ENCODE results near the gene IGFL1.
"Not testable (repeated sequence)": the region's sequence is repeated elsewhere in the genome, so short reads cannot be mapped to it uniquely, and the experiment has no call there.

The IGFL1 gene

DNA sequence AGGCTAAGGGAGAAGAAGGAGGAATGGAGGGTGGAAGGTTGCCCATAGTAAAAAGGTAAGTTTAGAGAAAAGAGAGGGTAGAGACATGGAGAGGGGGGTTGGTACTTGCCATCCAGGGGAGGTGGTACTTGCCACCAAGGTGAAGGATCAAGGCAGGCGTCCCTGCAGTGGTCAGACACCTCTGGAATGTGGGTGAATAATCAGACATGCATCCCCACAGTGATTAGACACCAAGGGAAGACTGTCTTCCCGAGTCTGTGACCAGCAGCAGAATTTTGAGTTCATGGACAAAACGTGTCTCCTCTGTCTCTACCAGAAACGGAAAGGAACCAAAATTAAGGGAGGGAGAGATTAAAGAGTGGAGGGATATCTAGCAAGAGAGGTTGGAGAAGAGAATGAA is 27.1 kb upstream of the IGFL1 start:
- no peak for DNase-seq (ENCODE audit: low read depth in 2 of 2)

GRCh38 chr19:46202872-46203860 is 26.4 kb upstream of the IGFL1 start:
- no peak for DNase-seq (ENCODE audit: low read depth in 2 of 2)

- no peak for DNase-seq (ENCODE audit: low read depth in 2 of 2)
These were observed 25.5 kb upstream of the IGFL1 start for GRCh38 chr19:46204008-46204407.

DNA sequence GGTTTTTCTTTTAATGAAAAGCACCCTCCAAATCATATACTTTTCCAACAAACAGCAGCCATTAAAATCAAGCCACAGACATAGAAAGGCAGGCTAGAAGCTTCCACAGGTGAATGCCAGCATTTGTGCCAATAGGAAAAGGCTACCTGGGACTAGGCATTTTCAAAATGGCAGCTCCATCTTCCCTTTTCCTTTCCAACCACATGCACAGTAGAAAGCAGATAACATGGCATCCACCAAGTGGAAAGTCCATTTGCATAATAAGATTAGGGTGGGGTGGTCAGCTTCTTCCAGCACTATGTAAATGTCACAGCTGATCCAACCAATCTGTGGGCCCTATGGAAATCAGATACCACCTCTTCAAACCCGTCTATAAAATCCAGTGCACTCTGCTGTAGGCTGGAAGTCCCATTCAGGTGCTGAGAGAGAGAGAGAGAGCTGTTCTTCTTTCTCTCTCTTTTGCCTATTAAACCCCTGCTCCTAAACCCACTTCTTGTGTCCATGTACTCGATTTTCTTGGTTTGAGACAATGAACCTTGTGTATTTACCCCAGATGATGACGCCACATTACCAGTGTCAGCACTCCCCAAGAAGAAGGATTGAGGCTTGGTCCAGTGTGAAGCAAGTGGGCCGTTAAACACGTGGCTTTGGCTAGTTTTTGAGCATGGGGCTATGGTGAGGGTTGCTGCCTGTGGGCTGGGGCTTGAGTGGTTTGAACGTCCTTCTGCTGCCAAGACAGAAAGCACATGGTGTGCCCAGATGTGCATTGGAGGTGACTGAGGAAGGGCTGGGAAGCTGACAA is 24.2 kb upstream of the IGFL1 start:
- no peak for DNase-seq (ENCODE audit: low read depth in 2 of 2)

DNA sequence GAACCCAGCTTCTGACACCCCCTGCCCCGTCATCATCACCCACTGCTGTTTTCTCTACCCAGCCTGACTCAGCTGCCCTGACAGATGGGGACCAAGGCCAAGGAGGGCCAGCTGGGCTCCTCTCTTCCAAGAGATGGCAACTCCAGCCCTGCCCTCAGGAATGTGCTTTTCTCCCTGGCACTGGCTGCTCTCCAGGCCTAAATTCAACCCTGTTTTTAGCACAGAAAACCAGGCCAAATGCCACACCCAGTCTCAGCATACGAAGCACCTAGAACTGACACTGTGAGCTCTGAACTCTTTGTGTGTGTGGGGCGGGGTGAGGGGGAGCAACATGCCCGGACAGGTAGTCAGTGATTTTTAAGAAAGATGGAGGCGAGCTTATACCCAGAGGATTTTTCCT is 23.4 kb upstream of the IGFL1 start:
- DNase-seq (ENCODE audit: low read depth in 2 of 2), result no peak

DNA sequence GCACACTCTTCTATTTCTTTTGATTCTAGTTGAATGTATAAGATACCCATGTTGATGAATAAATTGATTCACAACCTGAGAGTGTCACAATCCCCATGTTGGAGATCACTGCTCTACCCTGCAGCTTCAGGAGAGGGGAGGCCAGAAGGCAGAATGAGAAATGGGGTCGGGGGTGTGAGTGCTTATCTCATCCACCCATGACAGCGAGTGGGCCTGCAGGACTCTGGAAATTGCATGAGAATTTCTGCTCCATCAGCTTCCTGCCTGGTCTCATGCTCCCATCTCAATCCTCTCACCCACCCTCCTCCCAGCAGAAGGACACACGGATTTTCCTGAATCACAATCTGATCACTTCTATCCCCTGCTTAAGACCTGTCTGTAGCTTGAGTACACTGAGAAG is 22.9 kb upstream of the IGFL1 start:
- no peak for DNase-seq (ENCODE audit: low read depth in 2 of 2)

GRCh38 chr19:46207858-46208257 is 21.7 kb upstream of the IGFL1 start:
- not testable (repeated sequence) for DNase-seq (ENCODE audit: low read depth in 2 of 2)

- no peak for DNase-seq (ENCODE audit: low read depth in 2 of 2)
These were observed 20.5 kb upstream of the IGFL1 start for GRCh38 chr19:46209051-46209450.

- no peak for DNase-seq (ENCODE audit: low read depth in 2 of 2)
These were observed 20.1 kb upstream of the IGFL1 start for GRCh38 chr19:46209472-46209871.

DNA sequence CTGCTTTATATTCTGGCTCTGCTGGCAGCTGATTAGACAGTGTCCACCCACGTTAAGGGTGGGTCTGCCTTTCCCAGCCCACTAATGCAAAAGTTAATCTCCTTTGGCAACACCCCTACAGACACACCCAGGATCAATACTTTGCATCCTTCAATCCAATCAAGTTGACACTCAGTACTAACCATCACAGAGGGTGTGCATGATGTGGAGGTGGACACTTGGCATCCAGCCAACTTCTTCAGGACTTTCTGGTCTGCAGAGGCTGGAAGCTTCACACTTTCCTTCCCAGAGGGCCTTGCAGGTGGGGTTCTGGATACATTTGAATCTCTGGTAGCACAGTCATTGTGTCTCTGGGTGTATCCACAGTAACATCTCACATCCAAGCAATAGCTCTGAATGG is 18.9 kb upstream of the IGFL1 start:
- DNase-seq (ENCODE audit: low read depth in 2 of 2), result no peak

DNA sequence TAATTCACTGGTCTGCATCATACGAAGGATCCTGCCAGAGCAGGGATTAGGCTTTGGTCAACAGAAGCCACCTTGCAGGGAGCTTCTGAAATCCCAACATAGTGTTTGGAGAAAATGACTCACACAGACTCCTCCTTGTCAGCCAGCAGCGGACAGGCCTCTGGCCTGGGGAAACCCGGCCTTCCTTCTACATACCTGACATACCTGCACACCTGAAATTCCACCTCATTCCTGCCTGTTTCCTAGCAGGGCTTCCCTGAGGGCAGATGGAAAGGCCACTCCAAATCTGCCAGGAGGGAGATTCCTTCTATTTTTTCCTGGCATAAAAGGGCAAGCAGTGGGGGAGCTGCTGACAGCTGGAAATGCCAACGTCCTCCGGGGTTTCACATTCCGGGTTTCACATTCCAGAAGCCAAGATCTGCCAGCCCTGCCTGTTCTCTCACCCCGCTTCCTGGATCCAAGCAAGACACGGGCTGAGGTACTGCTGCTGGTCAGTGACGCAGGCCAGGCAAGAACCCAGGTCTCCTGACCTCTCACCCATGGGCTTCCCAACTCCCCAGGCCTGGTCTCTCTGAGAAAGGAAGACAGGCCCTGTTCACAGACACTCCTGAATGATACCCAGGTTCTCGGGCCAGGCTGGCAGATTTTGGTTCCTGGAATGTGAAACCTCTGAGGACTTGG is 18.2 kb upstream of the IGFL1 start:
- no peak for DNase-seq (ENCODE audit: low read depth in 2 of 2)

- not testable (repeated sequence) for DNase-seq (ENCODE audit: low read depth in 2 of 2)
These were observed 16.9 kb upstream of the IGFL1 start for GRCh38 chr19:46212592-46212991.

DNA sequence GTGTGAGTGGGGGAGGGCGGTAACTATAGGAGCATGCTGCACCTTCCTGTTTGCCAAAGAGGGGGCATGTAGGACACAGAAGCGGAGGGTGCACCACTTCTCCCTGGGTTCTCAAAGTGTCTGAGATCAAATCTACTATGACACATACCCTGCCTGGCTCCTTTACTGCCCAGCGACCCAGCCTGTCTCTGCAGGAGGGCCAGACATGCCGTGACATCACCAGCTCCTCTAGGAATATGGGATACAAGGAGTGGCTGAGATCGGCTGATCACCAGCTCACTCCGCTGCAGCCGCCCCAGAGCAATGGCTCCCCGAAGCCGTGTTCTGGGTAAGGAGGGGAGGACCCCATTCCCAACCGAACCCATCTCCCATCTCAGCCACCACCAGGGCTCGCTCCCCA is 16.4 kb upstream of the IGFL1 start:
- no peak for DNase-seq (ENCODE audit: low read depth in 2 of 2)

DNA sequence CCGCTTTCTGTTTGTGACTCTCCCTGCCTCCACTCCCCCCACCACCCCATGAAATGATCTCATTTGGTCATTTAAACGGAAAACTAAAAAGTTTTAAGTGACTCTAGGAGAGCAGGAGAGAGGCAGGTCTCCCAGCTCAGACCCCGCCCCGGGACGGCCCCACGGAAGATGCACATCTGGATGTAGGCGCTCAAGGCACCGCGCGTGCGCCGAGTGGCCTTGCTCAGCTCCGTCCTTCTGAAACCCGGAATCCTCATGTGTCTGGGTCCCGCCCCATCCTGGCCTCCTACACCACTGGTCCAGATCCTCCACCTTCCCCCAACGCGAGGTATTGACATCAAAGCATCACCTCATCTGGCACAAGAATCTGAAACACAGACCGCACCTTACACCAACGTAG is 15.7 kb upstream of the IGFL1 start:
- DNase-seq (ENCODE audit: low read depth in 2 of 2), result no peak

DNA sequence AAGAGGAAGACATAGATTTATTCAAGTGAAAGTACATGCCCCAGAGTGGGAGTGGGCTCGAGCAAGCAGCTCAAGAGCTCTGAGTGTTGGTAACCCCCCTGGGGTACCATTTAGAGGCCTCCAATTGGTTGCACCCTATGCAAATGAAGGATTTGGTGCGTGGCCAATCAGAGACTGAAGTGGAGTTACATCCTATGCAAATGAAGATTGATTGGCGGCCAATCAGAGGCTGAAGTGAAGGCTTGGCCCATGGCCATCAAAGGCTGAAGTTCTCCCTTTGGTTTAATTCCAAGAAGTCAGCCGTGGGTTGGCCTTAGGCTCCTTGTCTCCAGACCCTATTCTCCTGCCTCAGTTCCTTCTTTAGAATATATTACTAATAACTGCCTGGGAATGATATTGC is 12.9 kb upstream of the IGFL1 start:
- DNase-seq (ENCODE audit: low read depth in 2 of 2), result no peak

GRCh38 chr19:46217476-46217875 is 12.1 kb upstream of the IGFL1 start:
- no peak for DNase-seq (ENCODE audit: low read depth in 2 of 2)

DNA sequence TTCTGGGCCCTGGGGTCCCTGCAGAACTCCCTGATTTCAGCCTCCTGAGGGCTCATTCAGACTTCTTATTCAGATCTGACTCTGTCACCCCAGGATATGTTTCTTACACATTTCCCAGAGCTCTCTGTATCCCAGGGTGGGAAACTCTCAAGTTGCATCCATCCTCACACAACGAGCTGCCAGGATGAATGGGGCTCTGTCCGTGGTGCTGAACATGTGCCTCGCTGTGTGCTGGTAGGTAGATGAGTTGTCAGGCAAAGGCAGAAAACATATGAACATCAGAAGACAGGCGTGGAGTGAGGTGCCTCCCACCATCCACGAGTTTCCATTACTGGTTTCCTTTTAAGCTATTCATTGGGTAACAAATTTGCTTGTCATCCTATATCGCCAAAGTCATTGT is 11.4 kb upstream of the IGFL1 start:
- DNase-seq (ENCODE audit: low read depth in 2 of 2), result no peak

DNA sequence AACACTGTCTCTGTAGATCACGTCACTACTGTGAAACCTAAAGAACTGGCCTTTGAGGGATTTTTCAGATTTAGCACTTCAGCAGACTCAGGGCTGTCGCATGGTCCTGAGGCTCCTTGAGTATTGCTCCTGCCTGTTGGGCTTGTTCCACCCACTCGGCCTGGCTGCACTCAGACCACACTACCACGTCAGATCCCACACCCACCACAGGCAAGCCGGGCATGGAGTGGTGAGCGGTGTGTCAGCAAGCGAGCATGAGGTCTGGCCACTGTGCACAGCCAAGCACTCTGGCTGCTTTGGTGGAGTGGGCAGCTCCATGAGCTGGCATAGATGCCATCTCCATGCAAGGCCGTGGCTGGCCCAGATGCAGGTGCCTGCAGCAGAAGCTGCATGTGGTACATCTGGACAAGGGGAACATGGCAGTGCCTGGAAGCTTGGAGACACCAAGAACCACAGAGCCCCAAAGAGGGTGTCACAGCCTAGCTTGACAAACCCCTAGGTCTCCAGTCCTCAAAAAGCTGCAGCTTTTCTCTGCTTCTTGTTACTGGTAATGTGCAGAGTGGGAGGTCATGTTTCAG is 9.4 kb upstream of the IGFL1 start:
- no peak for DNase-seq (ENCODE audit: low read depth in 2 of 2)

- DNase-seq (ENCODE audit: low read depth in 2 of 2), result no peak
These were observed 8.4 kb upstream of the IGFL1 start for GRCh38 chr19:46221152-46221551.

GRCh38 chr19:46221981-46222610 is 7.4 kb upstream of the IGFL1 start:
- DNase-seq (ENCODE audit: low read depth in 2 of 2), result no peak

GRCh38 chr19:46223787-46224186 is 5.8 kb upstream of the IGFL1 start:
- not testable (repeated sequence) for DNase-seq (ENCODE audit: low read depth in 2 of 2)
